ENCODE data around the gene TFCP2L1. TPM values are rescaled to one million over a fixed set of nuclear protein-coding genes. Genes with fewer than 3 reads are reported as not detected.

Gene TFCP2L1
- total RNA-seq, 1 experiment from 2014 or later, result 29.8 TPM

DNA sequence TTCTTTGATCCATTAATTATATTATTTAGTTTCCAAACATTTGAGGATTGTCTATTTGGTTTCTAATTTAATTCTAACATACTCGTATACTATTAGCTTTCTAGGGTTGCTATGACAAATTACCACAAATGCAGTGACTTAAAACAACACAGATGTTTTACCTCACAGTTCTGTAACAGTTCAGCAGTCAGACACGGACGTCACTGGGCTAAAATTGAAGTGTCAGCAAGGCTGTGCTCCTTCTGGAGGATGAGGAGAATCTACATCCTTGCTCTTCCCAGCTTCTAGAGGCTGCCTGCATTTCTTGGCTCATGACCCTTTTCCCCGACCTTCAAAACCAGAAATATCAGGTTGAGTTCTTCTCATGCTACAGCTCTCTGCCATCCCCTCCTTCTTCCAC, 117.6 kb downstream of the TFCP2L1 start:
- Mint-ChIP-seq H3K27ac (ENCODE audit: unreplicated experiment) (no peak overlapping the region), H3K4me1 (ENCODE audit: low read depth, unreplicated experiment) (no peaks in the 10 kb centered on the region), H3K4me3 (ENCODE audit: low read depth, unreplicated experiment) (no peak overlapping the region), H3K36me3 (ENCODE audit: insufficient read depth, unreplicated experiment) (no peaks in the 10 kb centered on the region), H3K27me3 (ENCODE audit: unreplicated experiment) (no peaks in the 10 kb centered on the region), H3K9me3 (ENCODE audit: low read depth, unreplicated experiment) (peaks cover 2% of the 10 kb centered on the region)
- CTCF ChIA-PET, result no interaction called here
- BruUV-seq (replicated peaks), result no TSS peak
- no peak for DNase-seq
- intact Hi-C loops (cut with micrococcal nuclease; ENCODE audit: unreplicated experiment), result no loop called here
- TF ChIP-seq, protein P1, sequence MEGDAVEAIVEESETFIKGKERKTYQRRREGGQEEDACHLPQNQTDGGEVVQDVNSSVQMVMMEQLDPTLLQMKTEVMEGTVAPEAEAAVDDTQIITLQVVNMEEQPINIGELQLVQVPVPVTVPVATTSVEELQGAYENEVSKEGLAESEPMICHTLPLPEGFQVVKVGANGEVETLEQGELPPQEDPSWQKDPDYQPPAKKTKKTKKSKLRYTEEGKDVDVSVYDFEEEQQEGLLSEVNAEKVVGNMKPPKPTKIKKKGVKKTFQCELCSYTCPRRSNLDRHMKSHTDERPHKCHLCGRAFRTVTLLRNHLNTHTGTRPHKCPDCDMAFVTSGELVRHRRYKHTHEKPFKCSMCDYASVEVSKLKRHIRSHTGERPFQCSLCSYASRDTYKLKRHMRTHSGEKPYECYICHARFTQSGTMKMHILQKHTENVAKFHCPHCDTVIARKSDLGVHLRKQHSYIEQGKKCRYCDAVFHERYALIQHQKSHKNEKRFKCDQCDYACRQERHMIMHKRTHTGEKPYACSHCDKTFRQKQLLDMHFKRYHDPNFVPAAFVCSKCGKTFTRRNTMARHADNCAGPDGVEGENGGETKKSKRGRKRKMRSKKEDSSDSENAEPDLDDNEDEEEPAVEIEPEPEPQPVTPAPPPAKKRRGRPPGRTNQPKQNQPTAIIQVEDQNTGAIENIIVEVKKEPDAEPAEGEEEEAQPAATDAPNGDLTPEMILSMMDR (IDR thresholded peaks at IDR 0.05; ENCODE audit: unreplicated experiment), result no peak

Other genes starting within 250 kb of the TFCP2L1 start
- not detected in 2 replicates for gene RNU4ATAC, start 245.7 kb upstream of the TFCP2L1 start, total RNA-seq (2022)

All from Calu3 (cell line).